ENCODE results near the gene MEAK7.

MEAK7 gene

DNA sequence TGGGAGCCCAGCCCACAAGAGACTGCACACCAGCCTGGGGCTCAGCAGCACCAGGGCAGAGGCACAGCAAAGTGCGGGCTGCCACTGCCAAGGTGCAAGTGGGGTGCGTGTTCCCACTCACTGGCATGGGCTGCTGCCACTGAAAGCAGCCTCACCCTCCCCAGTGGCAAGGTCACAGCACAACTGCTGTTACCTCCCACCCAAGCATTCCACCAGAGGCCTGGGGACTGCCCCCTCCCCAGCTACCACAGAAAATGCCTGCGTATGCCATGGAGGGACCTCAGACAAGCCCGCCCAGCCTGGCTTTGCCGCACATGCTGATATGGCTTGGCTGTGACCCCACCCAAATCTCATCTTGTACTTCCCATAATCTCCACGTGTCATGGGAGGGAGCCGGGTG lies 33.1 kb downstream of the MEAK7 start:
- no peak for DNase-seq (ENCODE audit: low read depth in 2 of 2, low spot score in 1 of 2)

DNA sequence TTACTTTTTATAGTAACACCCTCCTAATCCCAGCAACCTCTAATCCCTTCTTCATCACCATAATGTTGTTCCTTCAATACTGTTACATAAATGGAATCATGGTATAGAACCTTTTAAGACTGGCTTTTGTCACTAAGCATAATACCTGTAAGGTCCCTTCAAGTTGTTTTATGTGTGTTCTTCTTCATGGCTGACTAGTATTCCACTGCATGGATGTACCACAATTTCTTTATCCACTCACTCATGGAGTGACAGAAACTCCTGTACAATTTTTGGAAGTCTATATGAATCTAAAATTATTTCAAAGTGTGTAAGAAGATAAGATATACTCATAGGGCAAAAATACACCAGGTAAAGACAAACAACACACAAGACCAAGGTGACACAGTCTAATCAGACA lies 36.8 kb downstream of the MEAK7 start:
- no peak for DNase-seq (ENCODE audit: low read depth in 2 of 2, low spot score in 1 of 2)

DNA sequence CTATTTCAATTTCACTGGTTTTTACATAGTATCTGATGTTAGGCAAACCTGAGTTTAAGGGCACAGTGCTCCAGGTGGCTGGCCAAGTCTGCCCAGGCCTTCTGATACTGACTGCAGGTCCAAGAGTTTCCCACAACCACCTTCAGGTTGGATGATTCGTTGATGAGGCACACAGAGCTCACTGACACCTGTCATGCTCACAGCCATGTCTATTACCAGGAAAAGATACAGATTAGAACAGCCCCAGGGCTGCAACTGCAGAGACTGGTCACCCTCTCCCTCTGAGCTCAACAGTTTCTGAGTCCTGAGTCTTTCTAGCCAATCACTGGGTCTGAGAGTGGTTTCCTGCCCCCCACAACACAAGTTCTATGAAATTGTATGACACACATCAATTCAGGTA lies 37.2 kb downstream of the MEAK7 start:
- DNase-seq (ENCODE audit: low read depth in 2 of 2, low spot score in 1 of 2), result no peak

DNA sequence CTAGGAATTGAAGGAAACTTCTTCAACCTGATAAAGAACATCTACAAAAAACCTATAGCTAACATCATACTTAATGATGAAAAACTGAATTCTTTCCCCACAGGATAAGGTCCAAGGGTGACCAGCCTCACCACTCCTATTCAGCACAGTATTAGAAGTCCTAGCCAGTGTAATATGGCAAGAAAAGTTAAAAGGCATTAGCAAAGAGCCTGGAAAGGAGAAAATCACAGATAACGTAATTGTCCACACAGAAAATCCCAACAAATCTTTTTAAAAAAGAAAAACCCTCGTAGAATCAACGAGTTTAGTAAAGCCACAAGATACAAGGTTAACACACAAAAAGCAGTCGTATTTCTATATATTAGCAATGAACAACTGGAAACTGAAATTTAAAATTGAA lies 37.8 kb downstream of the MEAK7 start:
- DNase-seq (ENCODE audit: low read depth in 2 of 2, low spot score in 1 of 2), result no peak

DNA sequence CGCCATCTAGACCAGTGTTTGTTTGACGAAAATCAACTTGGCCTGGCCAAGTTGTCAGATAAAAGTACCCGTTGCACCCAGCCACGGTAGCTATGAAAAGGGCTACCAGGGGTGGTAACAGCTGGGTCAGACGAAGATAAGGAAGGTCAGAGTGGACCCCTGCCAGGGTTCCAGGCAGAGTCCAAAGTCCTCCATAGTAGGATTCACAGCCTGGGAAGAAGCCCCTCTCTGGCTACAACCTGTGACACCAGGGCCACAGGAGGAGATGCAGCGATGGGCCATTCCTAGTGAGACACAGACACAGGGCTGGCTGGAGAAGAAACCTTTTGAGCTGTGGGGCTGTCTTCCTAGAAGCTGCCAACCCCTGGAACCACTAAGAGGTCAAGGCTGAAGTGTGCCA lies 39.3 kb downstream of the MEAK7 start:
- DNase-seq (ENCODE audit: low read depth in 2 of 2, low spot score in 1 of 2), result no peak

DNA sequence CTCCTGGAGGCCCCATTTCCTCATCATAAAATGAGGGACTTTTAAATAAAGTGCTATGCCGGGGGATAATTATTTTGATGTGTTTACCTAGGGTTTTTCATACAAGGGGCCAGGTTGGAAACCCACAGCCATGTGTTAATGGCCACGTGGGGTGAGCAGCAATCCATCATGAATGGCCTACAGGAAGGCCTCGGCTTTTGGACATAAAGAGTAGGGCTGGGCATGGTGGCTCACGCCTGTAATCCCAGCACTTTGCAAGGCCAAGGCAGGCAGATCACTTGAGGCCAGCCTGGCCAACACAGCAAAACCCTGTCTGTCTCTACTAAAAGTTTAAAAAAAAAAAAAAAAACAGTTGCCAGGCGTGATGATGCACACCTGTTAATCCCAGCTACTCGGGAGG lies 40.3 kb downstream of the MEAK7 start:
- no peak for DNase-seq (ENCODE audit: low read depth in 2 of 2, low spot score in 1 of 2)

DNA sequence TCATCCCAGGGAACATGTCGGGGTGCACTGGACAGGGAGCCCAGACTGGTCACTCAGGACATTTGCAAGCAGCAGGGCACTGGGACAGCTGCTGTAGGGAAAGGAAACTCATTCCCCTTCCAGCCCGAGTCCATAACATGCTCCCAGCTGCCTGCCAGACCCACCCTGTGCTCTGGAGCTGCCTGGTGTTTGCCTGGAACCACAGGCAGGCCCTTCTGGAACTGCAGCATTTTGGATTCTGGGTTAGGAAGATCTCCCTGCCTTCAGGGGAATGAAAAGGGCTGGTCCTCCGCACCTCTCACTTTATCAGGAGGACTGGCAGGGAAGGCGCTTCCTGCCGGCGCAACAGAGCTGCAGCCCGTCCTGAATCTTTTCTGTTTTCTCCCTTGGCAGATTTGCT lies 41.2 kb downstream of the MEAK7 start:
- no peak for DNase-seq (ENCODE audit: low read depth in 2 of 2, low spot score in 1 of 2)

DNA sequence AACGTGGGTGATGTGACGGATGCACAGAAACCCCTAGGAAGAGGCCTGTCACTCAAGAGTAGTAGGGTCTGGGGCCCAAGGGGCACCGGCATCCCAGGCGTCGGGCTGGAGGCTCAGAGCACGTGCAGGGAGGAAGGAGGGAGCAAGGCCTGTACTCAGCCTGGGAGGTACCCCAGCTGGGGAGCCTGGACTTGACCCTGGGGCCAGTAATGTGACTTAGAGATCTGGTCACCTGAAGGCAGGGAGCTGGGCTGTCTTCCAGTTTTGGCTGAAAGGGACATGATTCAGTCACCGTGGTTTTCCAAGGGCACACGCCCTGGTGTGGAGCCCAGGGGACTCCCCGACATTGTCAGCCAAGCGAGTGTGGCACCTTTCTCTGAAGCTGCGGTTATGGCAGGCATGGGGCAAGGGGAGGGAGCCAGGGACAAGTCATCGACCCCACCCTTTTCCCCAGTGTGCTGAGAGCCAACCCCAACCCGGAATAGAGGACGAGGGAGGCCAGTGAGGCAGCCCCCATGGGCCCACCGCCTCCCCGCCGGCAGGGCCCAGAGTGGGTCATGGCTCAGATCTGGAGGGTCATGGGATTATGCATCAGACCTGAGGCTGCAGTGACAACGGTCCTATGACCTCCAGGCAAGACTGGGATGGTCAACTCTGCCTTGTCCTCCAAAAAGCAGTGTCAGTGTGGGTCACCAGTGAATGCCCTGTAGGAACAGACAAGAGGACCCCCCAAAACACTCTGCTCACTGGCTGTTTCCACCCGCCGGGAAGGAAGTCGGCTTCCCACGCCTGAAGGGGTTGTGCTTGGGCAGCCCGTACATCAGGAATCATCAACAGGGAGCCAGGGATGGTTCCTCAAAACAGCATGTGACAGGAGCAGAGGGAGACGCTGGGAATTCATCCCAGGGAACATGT lies 41.9 kb downstream of the MEAK7 start:
- no peak for DNase-seq (ENCODE audit: low read depth in 2 of 2, low spot score in 1 of 2)

DNA sequence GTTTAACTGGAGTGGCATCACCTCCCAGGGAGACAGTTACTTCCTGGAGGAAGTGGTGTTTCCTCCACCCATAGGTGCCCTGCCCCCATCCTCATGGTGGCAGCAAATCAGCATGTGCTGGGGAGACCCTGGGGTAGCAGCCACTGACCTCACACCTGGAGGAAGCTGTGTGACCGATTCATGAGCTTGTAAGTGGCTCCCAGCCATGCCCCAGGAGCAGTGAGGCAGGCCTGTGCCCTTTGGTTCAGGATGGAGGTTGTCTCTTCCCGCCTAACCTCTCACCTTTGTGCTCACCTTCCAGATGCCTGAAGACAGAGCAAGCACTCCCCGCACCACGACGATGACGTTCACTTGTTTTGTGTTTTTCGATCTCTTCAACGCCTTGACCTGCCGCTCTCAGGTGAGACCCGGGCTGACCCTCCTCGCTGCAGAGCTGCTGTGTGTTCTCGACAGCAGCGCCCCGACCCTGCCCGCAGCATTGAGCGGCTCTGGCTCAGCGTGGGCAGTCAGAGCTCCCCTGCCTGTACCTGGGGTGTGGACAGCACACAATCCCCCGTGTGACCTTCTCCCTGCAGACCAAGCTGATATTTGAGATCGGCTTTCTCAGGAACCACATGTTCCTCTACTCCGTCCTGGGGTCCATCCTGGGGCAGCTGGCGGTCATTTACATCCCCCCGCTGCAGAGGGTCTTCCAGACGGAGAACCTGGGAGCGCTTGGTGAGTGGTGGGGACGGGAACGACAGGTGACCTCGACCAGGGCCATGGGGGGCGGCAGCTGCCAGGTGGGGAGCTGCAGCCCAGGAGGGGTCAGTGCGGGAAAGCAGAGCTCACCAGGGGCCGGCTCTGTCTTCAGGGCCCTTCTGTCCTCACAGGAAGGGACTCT lies 42.8 kb downstream of the MEAK7 start:
- no peak for DNase-seq (ENCODE audit: low read depth in 2 of 2, low spot score in 1 of 2)

DNA sequence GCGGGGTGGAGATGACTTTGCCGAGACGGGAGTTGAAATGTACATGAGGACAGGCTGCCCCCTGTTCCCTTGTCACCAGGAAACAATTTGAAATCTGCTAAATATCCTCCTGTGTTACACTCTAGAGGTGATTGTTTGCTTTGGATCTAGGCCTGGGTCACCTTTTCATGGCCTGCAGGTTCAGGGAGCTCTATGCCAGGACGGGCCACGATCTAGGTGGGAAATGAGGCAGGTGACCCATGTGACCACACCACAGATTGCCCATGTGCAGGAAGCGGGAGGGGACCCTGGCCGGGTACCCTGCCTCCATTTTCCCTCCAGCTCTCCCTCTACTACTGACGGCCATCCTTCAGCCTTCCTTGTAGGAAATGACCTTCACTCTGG lies 43.4 kb downstream of the MEAK7 start:
- no peak for DNase-seq (ENCODE audit: low read depth in 2 of 2, low spot score in 1 of 2)

DNA sequence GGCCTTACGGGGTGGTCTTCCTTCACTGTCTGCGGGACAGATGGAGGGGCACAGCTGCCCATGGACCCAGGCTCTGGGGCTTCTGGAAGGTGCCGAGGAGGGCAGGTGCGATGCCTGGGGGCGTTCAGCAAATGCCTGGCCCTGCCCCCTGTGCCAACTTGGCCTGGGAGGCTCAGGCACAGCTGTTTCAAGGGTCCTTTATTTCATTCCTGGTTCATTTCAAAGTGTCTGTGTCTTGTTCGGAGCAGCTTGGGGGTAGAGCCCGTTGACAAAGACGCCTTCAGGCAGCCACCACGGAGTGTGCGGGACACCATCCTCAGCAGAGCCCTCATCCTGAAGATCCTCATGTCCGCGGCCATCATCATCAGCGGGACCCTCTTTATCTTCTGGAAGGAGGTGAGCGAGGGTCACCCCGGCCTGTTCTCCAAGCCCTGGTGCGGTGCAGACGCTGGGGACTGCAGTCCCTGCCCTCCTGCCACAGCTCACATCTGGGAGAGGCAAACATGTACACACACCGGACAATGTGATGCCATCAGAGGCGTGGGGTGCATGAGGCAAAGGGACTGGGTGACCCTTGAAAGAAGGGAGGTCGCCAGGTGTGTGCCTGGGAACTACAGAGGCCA lies 43.9 kb downstream of the MEAK7 start:
- no peak for DNase-seq (ENCODE audit: low read depth in 2 of 2, low spot score in 1 of 2)

DNA sequence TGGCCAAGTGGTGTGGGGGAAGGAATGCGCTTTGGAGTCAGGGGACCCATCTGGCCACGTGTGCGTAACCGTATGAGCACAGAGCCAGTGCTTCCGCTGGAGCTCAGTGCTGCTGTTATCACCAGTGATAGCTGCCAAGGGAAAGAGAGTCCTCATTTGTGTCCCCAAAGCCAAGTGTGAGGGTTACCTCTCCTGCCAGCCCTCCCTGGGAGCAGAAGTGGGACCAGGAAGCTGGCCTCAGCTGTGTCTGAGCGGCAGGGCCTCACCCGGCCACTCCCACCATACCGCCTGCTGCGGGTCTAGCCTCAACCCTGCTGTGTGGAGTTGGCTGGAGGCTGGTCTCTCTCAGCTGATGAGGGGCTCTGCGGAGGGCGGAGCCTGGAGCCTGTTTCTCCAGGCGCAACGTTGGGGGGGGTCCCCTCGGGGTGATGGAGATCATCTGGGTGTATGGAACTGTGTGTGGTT lies 44.5 kb downstream of the MEAK7 start:
- DNase-seq (ENCODE audit: low read depth in 2 of 2, low spot score in 1 of 2), result no peak

DNA sequence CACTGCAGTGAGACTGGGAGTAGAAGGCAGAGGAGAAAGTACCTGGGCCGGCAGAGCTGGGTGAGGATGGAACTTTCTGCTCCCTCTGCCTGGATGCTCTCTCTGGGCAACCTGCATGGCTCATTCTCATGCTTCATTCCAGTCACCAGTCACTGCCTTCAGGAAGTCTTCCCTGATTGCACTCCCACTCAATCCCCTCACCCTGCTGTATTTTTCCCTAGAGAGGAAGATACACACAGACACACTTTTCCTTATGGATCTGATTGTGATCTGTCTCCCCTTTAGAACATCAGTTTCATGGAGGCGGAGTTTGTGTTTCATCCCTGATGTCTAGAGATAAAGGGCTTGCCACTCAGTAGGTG lies 44.9 kb downstream of the MEAK7 start:
- no peak for DNase-seq (ENCODE audit: low read depth in 2 of 2, low spot score in 1 of 2)

DNA sequence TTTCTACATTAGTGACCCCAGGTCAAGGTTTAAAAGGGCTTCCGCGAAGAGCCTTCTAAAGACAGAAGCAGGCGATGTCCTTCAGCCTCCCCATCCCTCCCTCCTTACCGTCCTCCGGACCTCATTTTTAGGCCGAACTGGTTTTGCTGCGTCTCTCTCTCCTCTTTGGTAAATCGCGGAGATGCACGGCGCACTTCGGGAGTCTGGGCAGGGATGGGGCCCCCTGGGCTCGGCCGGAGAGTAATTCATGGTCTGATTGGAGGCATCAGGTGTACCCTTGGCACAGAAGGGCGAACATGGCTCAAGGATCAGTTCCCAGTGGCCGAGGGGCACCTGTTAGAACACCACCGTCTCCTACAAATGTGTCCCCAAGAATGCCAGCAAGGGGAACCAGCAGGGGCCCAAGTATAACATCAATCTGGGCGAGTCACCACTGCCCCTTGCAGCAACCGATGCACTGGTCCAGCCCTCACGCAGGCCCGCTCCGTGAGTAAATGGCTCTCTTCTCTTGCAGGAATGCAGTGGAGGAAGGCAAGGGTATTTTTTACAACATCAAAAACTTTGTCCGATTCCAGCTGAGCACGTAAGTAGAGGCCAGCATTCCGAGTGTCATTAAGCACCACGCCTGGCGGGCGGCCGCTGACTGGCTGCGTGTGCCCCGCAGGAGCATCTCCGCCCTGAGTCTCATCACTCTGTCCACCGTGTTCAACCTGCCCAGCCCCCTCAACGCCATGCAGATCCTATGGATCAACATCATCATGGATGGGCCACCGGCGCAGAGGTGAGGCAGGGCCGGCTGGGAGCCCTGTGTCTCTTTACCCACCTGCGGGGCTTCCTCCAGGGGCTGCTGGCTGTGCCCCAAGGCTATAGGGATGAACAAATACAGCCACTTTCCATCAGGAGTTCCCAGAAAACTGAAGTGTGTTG lies 45.6 kb downstream of the MEAK7 start:
- DNase-seq (ENCODE audit: low read depth in 2 of 2, low spot score in 1 of 2), result no peak

DNA sequence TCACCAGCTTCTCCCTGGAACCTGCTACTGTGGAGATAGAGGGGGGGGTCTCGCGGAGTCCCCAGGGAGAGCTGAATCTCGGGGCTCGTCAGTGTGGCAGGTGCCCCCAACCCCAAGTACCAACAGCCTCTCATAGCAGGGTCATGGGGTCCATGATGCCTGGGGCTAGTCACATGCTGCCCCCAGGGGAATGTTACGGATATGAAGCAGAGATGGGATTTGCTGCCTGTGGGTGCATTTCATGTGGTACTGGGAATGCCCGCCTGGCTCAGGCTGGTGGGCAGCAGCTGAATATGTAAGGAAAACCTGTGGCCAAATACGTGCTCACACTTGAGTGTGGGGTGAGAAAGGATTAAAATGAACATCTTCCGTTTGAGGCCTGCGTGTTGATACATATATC lies 49.4 kb downstream of the MEAK7 start:
- no peak for DNase-seq (ENCODE audit: low read depth in 2 of 2, low spot score in 1 of 2)

Data from stimulated activated CD8-positive, alpha-beta memory T cell treated with anti-CD3 and anti-CD28 coated beads, Interleukin-4, amount 100 ng/mL, for 1 hour (primary cell).